ENCODE measurements around the gene SLC2A5.

GRCh38 chr1:9078752-9079500 is 9.5 kb upstream of the SLC2A5 start:
- TF ChIP-seq POLR2A (IDR thresholded peaks at IDR 0.05) (no peak), CTCF (IDR thresholded peaks at IDR 0.05) (no peak), POLR2AphosphoS5 (IDR thresholded peaks at IDR 0.05) (no peak)

All from gastroesophageal sphincter (tissue), 3 donors.